GM12878 (cell line): ENCODE results near the gene CCDC141. TPM values are rescaled to one million over a fixed set of nuclear protein-coding genes. Genes with fewer than 3 reads are reported as not detected.

ENCODE experiments used
- ATAC-seq: fragments of 200-7000 bp; cut with Tn5 transposase; 3 replicates; pipeline ENCODE4 v1.9.1; 2020; ENCODE audit warnings: mild to moderate bottlenecking, moderate library complexity
- BruUV-seq: library from RNA; stranded (reverse); fragments of 400-500 nt; replicated peaks from 2 replicates; lab custom pipeline; 2021; lab: Mats Ljungman, UMichigan
- CTCF ChIA-PET: fragments of 300-600 bp; sonication (Branson Sonifier 250); formaldehyde crosslinking; extraction: SDS; loops from one replicate; lab custom pipeline; 2021; ENCODE audit warnings: inconsistent platforms; lab: Yijun Ruan, JAX
- POLR2A ChIA-PET: fragments of 350-600 bp; formaldehyde crosslinking; extraction: SDS; loops from one replicate; lab custom pipeline; 2021; ENCODE audit warnings: inconsistent platforms; lab: Charles Lee
- RAD21 ChIA-PET: fragments of 300-600 bp; sonication (Branson Sonifier 250); formaldehyde crosslinking; loops from one replicate; lab custom pipeline; 2023; ENCODE audit warnings: antibody characterized with exemption; ENCODE audit not compliant: unreplicated experiment; lab: Charles Lee
- SMC1A ChIA-PET: fragments of 300-600 bp; sonication (Branson Sonifier 250); formaldehyde crosslinking; loops from one replicate; lab custom pipeline; 2023; ENCODE audit not compliant: unreplicated experiment, uncharacterized antibody; lab: Charles Lee
- DNase-seq: peaks from one replicate; pipeline ENCODE4 v3.0.0-alpha.2; 2011; ENCODE audit warnings: low read depth, low spot score
- FAIRE-seq: peaks from 3 replicates; lab custom pipeline; 2011; peaks lifted over from hg19 to GRCh38; lab: Jason Lieb, UNC
- H2AFZ ChIP-seq: 2 replicates; pipeline ENCODE4 v1.6.0; 2011; ENCODE audit warnings: low read depth, low read length, control low read depth; ENCODE audit not compliant: control insufficient read depth
- H3K27ac ChIP-seq: 2 replicates; pipeline ENCODE4 v1.5.1; 2011; ENCODE audit warnings: control low read depth; ENCODE audit not compliant: control insufficient read depth, insufficient read depth
- H3K27me3 ChIP-seq, 2 experiments: replicated peaks in 1 of 2; 2 replicates each; pipeline versions ENCODE4 v1.6.0 to v1.6.1; 2011; ENCODE audit warnings: low read length in 1 of 2; ENCODE audit not compliant: control insufficient read depth in 2 of 2, insufficient read depth in 2 of 2
- H3K36me3 ChIP-seq, 2 experiments: 2 replicates each; pipeline ENCODE4 v1.5.1; 2011; ENCODE audit warnings: low read length in 1 of 2; ENCODE audit not compliant: control insufficient read depth in 2 of 2, insufficient read depth in 2 of 2
- H3K4me1 ChIP-seq: 2 replicates; pipeline ENCODE4 v1.6.1; 2011; ENCODE audit warnings: mild to moderate bottlenecking, low read length, moderate library complexity, mixed read lengths; ENCODE audit not compliant: control insufficient read depth, insufficient read depth
- H3K4me2 ChIP-seq: 2 replicates; pipeline ENCODE4 v1.6.0; 2011; ENCODE audit warnings: control low read depth; ENCODE audit not compliant: control insufficient read depth, insufficient read depth
- H3K4me3 ChIP-seq: fragments of 200-600 bp; sonication (generic); 2 replicates; pipeline ENCODE4 v1.5.1; 2016
- H3K79me2 ChIP-seq: 2 replicates; pipeline ENCODE4 v1.6.0; 2011; ENCODE audit warnings: low read length; ENCODE audit not compliant: control insufficient read depth, insufficient read depth
- H3K9ac ChIP-seq: 2 replicates; pipeline ENCODE4 v1.8.0; 2011; ENCODE audit warnings: low read length, control low read depth, mixed read lengths; ENCODE audit not compliant: control insufficient read depth, insufficient read depth
- H3K9me3 ChIP-seq: replicated peaks from 3 replicates; pipeline ENCODE4 v1.5.1; 2011; ENCODE audit warnings: mild to moderate bottlenecking, low read length; ENCODE audit not compliant: control insufficient read depth, insufficient read depth
- H4K20me1 ChIP-seq: 2 replicates; pipeline ENCODE4 v1.6.0; 2011; ENCODE audit not compliant: control insufficient read depth, insufficient read depth
- DPF2 ChIP-seq: fragments of 450-650 bp; IDR thresholded peaks from 2 replicates; pipeline ENCODE4 v1.6.1; 2017; ENCODE audit warnings: mild to moderate bottlenecking
- HDGF ChIP-seq: fragments of 450-650 bp; IDR thresholded peaks from 2 replicates; pipeline ENCODE4 v1.6.1; 2016; ENCODE audit warnings: antibody characterized with exemption
- POLR2AphosphoS5 ChIP-seq: IDR thresholded peaks from 2 replicates; pipeline ENCODE4 v1.6.1; 2011; ENCODE audit warnings: mild to moderate bottlenecking, low read length, inconsistent platforms
- YY1 ChIP-seq: IDR thresholded peaks from 2 replicates; pipeline ENCODE4 v1.6.1; 2011; ENCODE audit warnings: low read depth, mild to moderate bottlenecking, low read length
- WGBS: methylation state at CpG from one replicate; pipeline ENCODE4 v1.1.6; 2016; ENCODE audit warnings: low lambda C conversion rate; ENCODE audit not compliant: insufficient replicate concordance, insufficient coverage; ENCODE audit errors: missing lambda C conversion rate; 5-methylcytosine and 5-hydroxymethylcytosine counted together
- in situ Hi-C: fragments of 300-500 bp; cut with MboI; formaldehyde crosslinking; loops from 9 replicates; pipeline ENCODE4 v1.14.3; 2018; ENCODE audit warnings: mixed read lengths
- intact Hi-C: fragments of 100-400 bp; cut with micrococcal nuclease; formaldehyde crosslinking; loops from one replicate; pipeline ENCODE4 v1.14.2; 2022; ENCODE audit not compliant: unreplicated experiment
- polyA plus RNA-seq, 11 experiments: library from polyadenylated mRNA; depleted of rRNA in 4 of 11; unstranded in 6 of 11; stranded (reverse) in 5 of 11; fragments of >200 nt; fragmentation: Nextera tagmentation in 4 of 11; fragmentation: Illumina TruSeq in 1 of 11; extraction: Ambion mirVana in 4 of 11; extraction: Trizol in 1 of 11; gene quantifications; 1 replicate in 1 of 11; 2 replicates in 10 of 11; pipeline versions ENCODE4 v1.2.1 to v1.2.3, GENCODE V29; 2011 to 2016; ENCODE audit warnings: inconsistent platforms in 2 of 11, missing spikeins in 2 of 11, low read depth in 1 of 11
- total RNA-seq, 4 experiments: library from RNA; depleted of rRNA in 3 of 4; stranded (reverse); fragments of >200 nt in 3 of 4; fragmentation: Illumina TruSeq in 1 of 4; extraction: Trizol in 1 of 4; gene quantifications; 2 replicates each; pipeline versions ENCODE4 v1.2.1 to v1.2.3, GENCODE V29; 2013 to 2021
- TF ChIP-seq, protein P1 (sequence below): fragments of 450-650 bp; IDR thresholded peaks from 2 replicates; pipeline ENCODE4 v1.6.1; 2017; ENCODE audit warnings: mild to moderate bottlenecking
- TF ChIP-seq, protein P2 (sequence below): fragments of 450-650 bp; formaldehyde crosslinking; IDR thresholded peaks from 2 replicates; pipeline ENCODE4 v1.4.0; 2020; ENCODE audit warnings: mild to moderate bottlenecking, moderate library complexity
- TF ChIP-seq, protein P3 (sequence below): fragments of 150-350 bp; IDR thresholded peaks from 2 replicates; pipeline ENCODE4 v1.6.1; 2014; ENCODE audit warnings: mild to moderate bottlenecking, low read depth, low read length
- TF ChIP-seq, protein P4 (sequence below): fragments of 450-650 bp; IDR thresholded peaks from 2 replicates; pipeline ENCODE4 v1.6.1; 2016; ENCODE audit warnings: mild to moderate bottlenecking

CCDC141 gene
- total and polyA plus RNA-seq, 10 of the 15 experiments (the other 5 are each of a cell fraction or from before 2014, with no cell fraction given): 0.84 to 12.5 (median 3.6) TPM

DNA sequence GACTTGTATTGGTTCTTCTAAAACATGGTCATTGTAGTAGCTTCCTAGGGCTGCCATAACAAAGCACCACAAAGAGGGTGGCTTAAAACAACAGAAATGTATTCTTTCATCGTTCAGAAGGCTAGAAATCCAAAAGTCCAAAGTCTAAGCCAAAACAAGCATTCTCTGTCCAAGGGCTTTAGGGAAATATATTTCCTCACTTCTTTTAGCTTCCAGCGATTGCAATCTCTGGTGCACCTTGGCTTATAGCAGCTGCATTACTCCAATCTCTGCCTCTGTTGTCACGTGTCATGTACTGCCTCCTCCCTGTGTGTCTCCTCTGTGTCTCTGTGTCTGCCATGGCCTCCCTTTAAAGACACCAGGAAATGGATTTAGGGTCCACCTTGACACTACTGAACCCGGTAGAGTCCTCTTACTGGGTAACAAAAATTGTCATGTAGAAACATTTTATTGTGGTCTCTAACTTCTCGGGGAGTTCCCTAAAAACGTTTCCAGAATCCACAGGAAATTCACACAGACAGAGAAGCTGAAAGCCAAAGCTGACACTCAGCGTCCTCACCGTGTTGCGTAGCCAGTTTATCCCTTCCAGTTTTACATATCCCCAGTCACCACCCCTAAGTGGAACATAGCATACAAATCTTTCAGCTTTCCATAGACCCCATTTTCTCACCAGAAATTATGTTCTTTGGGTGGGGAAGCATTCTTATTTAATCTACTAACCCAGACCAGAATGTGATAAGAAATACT, 222.0 kb downstream of the CCDC141 start:
- H3K9ac ChIP-seq: no peak overlapping the region
- TF ChIP-seq POLR2AphosphoS5 (no peak), HDGF (no peak), DPF2 (no peak), YY1 (no peak)
- TF ChIP-seq, protein P1, sequence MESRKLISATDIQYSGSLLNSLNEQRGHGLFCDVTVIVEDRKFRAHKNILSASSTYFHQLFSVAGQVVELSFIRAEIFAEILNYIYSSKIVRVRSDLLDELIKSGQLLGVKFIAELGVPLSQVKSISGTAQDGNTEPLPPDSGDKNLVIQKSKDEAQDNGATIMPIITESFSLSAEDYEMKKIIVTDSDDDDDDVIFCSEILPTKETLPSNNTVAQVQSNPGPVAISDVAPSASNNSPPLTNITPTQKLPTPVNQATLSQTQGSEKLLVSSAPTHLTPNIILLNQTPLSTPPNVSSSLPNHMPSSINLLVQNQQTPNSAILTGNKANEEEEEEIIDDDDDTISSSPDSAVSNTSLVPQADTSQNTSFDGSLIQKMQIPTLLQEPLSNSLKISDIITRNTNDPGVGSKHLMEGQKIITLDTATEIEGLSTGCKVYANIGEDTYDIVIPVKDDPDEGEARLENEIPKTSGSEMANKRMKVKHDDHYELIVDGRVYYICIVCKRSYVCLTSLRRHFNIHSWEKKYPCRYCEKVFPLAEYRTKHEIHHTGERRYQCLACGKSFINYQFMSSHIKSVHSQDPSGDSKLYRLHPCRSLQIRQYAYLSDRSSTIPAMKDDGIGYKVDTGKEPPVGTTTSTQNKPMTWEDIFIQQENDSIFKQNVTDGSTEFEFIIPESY: no peak
- TF ChIP-seq, protein P2, sequence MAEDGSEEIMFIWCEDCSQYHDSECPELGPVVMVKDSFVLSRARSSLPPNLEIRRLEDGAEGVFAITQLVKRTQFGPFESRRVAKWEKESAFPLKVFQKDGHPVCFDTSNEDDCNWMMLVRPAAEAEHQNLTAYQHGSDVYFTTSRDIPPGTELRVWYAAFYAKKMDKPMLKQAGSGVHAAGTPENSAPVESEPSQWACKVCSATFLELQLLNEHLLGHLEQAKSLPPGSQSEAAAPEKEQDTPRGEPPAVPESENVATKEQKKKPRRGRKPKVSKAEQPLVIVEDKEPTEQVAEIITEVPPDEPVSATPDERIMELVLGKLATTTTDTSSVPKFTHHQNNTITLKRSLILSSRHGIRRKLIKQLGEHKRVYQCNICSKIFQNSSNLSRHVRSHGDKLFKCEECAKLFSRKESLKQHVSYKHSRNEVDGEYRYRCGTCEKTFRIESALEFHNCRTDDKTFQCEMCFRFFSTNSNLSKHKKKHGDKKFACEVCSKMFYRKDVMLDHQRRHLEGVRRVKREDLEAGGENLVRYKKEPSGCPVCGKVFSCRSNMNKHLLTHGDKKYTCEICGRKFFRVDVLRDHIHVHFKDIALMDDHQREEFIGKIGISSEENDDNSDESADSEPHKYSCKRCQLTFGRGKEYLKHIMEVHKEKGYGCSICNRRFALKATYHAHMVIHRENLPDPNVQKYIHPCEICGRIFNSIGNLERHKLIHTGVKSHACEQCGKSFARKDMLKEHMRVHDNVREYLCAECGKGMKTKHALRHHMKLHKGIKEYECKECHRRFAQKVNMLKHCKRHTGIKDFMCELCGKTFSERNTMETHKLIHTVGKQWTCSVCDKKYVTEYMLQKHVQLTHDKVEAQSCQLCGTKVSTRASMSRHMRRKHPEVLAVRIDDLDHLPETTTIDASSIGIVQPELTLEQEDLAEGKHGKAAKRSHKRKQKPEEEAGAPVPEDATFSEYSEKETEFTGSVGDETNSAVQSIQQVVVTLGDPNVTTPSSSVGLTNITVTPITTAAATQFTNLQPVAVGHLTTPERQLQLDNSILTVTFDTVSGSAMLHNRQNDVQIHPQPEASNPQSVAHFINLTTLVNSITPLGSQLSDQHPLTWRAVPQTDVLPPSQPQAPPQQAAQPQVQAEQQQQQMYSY: no peak
- TF ChIP-seq, protein P3, sequence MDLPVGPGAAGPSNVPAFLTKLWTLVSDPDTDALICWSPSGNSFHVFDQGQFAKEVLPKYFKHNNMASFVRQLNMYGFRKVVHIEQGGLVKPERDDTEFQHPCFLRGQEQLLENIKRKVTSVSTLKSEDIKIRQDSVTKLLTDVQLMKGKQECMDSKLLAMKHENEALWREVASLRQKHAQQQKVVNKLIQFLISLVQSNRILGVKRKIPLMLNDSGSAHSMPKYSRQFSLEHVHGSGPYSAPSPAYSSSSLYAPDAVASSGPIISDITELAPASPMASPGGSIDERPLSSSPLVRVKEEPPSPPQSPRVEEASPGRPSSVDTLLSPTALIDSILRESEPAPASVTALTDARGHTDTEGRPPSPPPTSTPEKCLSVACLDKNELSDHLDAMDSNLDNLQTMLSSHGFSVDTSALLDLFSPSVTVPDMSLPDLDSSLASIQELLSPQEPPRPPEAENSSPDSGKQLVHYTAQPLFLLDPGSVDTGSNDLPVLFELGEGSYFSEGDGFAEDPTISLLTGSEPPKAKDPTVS: no peak
- TF ChIP-seq, protein P4, sequence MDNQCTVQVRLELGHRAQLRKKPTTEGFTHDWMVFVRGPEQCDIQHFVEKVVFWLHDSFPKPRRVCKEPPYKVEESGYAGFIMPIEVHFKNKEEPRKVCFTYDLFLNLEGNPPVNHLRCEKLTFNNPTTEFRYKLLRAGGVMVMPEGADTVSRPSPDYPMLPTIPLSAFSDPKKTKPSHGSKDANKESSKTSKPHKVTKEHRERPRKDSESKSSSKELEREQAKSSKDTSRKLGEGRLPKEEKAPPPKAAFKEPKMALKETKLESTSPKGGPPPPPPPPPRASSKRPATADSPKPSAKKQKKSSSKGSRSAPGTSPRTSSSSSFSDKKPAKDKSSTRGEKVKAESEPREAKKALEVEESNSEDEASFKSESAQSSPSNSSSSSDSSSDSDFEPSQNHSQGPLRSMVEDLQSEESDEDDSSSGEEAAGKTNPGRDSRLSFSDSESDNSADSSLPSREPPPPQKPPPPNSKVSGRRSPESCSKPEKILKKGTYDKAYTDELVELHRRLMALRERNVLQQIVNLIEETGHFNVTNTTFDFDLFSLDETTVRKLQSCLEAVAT: no peak
- 66% methylated on average over 9 of the region's 9 CpGs for WGBS
- FAIRE-seq (no peak), ATAC-seq (no peak), DNase-seq (no peak)
- ChIA-PET RAD21 (no interaction called here), SMC1A (interaction anchor here (2.3 kb wide), 1 partner anchor 16 kb away, joined by 8 read pairs; no protein-coding TSS in a partner anchor), CTCF (interaction anchor here (0.6 to 1.5 kb wide), 5 partner anchors 9 to 391 kb away, joined by 3 read pairs; no protein-coding TSS in a partner anchor), POLR2A (interaction anchor here (1.1 kb wide), 1 partner anchor 21 kb away, joined by 3 read pairs; no protein-coding TSS in a partner anchor)
- no peak overlapping the region for H3K4me2 ChIP-seq
- no peaks in the 10 kb centered on the region for H4K20me1 ChIP-seq
- intact Hi-C loops: no loop called here
- H3K79me2 ChIP-seq: no peaks in the 10 kb centered on the region
- no peaks in the 10 kb centered on the region for H3K36me3 ChIP-seq
- no peaks in the 10 kb centered on the region for H3K9me3 ChIP-seq
- BruUV-seq: no TSS peak
- no peak overlapping the region for H2AFZ ChIP-seq
- H3K4me3 ChIP-seq: no peak overlapping the region
- H3K27ac ChIP-seq: no peak overlapping the region
- no peaks in the 10 kb centered on the region for H3K4me1 ChIP-seq
- in situ Hi-C loops: no loop called here
- no peaks in the 10 kb centered on the region for H3K27me3 ChIP-seq
